ENCODE results near the gene ROCK1. TPM values are rescaled to one million over a fixed set of nuclear protein-coding genes. Genes with fewer than 3 reads are reported as not detected.

The ROCK1 gene
- total and polyA plus RNA-seq, 12 donors, result 6.8 to 55.5 (median 30.4) TPM

- Histone ChIP-seq H3K27ac (no peak overlapping the region), H3K4me1 (replicated peaks in 1 of 2) (peaks cover 0 to 20% of the 10 kb centered on the region in 2 donors), H3K9me3 (replicated peaks in 1 of 3) (no peaks in the 10 kb centered on the region), H3K4me3 (no peak overlapping the region), H3K27me3 (no peaks in the 10 kb centered on the region), H3K36me3 (replicated peaks in 1 of 2) (no peaks in the 10 kb centered on the region)
- no peak for TF ChIP-seq POLR2A (IDR thresholded peaks at IDR 0.05)
- TF ChIP-seq CTCF (IDR thresholded peaks at IDR 0.05), result no peak
- intact Hi-C loops (cut with DNase I), result no loop called here
- WGBS, 4 donors, result 85 to 94% (median 89%) methylated on average over 3 of the region's 3 CpGs
- DNase-seq, result no peak
Observed at GRCh38 chr18:21084511-21085078, 27.0 kb downstream of the ROCK1 start.

- Histone ChIP-seq H3K4me3 (no peak overlapping the region), H3K36me3 (replicated peaks in 1 of 2) (no peaks in the 10 kb centered on the region), H3K27ac (no peak overlapping the region), H3K27me3 (no peaks in the 10 kb centered on the region), H3K9me3 (replicated peaks in 1 of 3) (no peaks in the 10 kb centered on the region), H3K4me1 (replicated peaks in 1 of 2) (peaks cover 0 to 25% of the 10 kb centered on the region in 2 donors)
- intact Hi-C loops (cut with DNase I), result no loop called here
- no peak for TF ChIP-seq POLR2A (IDR thresholded peaks at IDR 0.05)
- TF ChIP-seq CTCF (IDR thresholded peaks at IDR 0.05), result no peak
- DNase-seq, result no peak
Observed at GRCh38 chr18:21083017-21083416, 28.6 kb downstream of the ROCK1 start.

- Histone ChIP-seq H3K4me3 (no peak overlapping the region), H3K27ac (no peak overlapping the region), H3K9me3 (replicated peaks in 1 of 3) (no peaks in the 10 kb centered on the region), H3K27me3 (no peaks in the 10 kb centered on the region), H3K4me1 (replicated peaks in 1 of 2) (peaks cover 0 to 30% of the 10 kb centered on the region in 2 donors), H3K36me3 (replicated peaks in 1 of 2) (no peaks in the 10 kb centered on the region)
- 89 to 94% (median 91%) methylated on average over 1 of the region's 1 CpG for WGBS, 4 donors
- intact Hi-C loops (cut with DNase I), result no loop called here
- DNase-seq, result no peak
- no peak for TF ChIP-seq CTCF (IDR thresholded peaks at IDR 0.05)
- TF ChIP-seq POLR2A (IDR thresholded peaks at IDR 0.05), result no peak
Observed at GRCh38 chr18:21081426-21081825, 30.2 kb downstream of the ROCK1 start.

- WGBS, 4 donors, result 95 to 98% (median 95%) methylated on average over 1 of the region's 1 CpG
- Histone ChIP-seq H3K4me3 (no peak overlapping the region), H3K9me3 (replicated peaks in 1 of 3) (no peaks in the 10 kb centered on the region), H3K36me3 (replicated peaks in 1 of 2) (no peaks in the 10 kb centered on the region), H3K27me3 (no peaks in the 10 kb centered on the region), H3K4me1 (replicated peaks in 1 of 2) (peaks cover under 1 to 31% of the 10 kb centered on the region in 2 donors), H3K27ac (no peak overlapping the region)
- TF ChIP-seq CTCF (IDR thresholded peaks at IDR 0.05) (no peak), POLR2A (IDR thresholded peaks at IDR 0.05) (no peak)
- intact Hi-C loops (cut with DNase I), result no loop called here
- DNase-seq, result no peak
Observed at GRCh38 chr18:21080576-21080975, 31.0 kb downstream of the ROCK1 start.
